ENCODE data around the gene CASP7.

The CASP7 gene

GRCh38 chr10:113665352-113665751, 14.4 kb upstream of the CASP7 start:
- in situ Hi-C loops (cut with HindIII; ENCODE audit: low sequenced_read_pairs): no loop called here
- no peak for DNase-seq (ENCODE audit: low read depth)
- no peak for TF ChIP-seq CTCF (IDR thresholded peaks at IDR 0.05; ENCODE audit: low read depth, low read length, missing control alignments)
- H3K4me3 ChIP-seq (ENCODE audit: low read depth, low read length): no peak overlapping the region

GRCh38 chr10:113665806-113666354, 13.8 kb upstream of the CASP7 start:
- no peak overlapping the region for H3K4me3 ChIP-seq (ENCODE audit: low read depth, low read length)
- peak; percentile 26 for DNase-seq (ENCODE audit: low read depth)
- no peak for TF ChIP-seq CTCF (IDR thresholded peaks at IDR 0.05; ENCODE audit: low read depth, low read length, missing control alignments)
- in situ Hi-C loops (cut with HindIII; ENCODE audit: low sequenced_read_pairs): no loop called here

- TF ChIP-seq CTCF (IDR thresholded peaks at IDR 0.05; ENCODE audit: low read depth, low read length, missing control alignments): no peak
- no peak for DNase-seq (ENCODE audit: low read depth)
- no peak overlapping the region for H3K4me3 ChIP-seq (ENCODE audit: low read depth, low read length)
- in situ Hi-C loops (cut with HindIII; ENCODE audit: low sequenced_read_pairs): no loop called here
Observed at GRCh38 chr10:113666682-113667252, 12.9 kb upstream of the CASP7 start.

GRCh38 chr10:113680190-113681111, 739 bp downstream of the CASP7 start:
- in situ Hi-C loops (cut with HindIII; ENCODE audit: low sequenced_read_pairs): no loop called here
- TF ChIP-seq CTCF (IDR thresholded peaks at IDR 0.05; ENCODE audit: low read depth, low read length, missing control alignments): no peak
- H3K4me3 ChIP-seq (ENCODE audit: low read depth, low read length): peak overlapping the region; percentile 97
- no peak for DNase-seq (ENCODE audit: low read depth)

GRCh38 chr10:113681533-113682470, 2.1 kb downstream of the CASP7 start:
- no peak overlapping the region for H3K4me3 ChIP-seq (ENCODE audit: low read depth, low read length)
- in situ Hi-C loops (cut with HindIII; ENCODE audit: low sequenced_read_pairs): no loop called here
- DNase-seq (ENCODE audit: low read depth): no peak
- TF ChIP-seq CTCF (IDR thresholded peaks at IDR 0.05; ENCODE audit: low read depth, low read length, missing control alignments): no peak

- TF ChIP-seq CTCF (IDR thresholded peaks at IDR 0.05; ENCODE audit: low read depth, low read length, missing control alignments): no peak
- in situ Hi-C loops (cut with HindIII; ENCODE audit: low sequenced_read_pairs): no loop called here
- H3K4me3 ChIP-seq (ENCODE audit: low read depth, low read length): no peak overlapping the region
- DNase-seq (ENCODE audit: low read depth): no peak
Observed at GRCh38 chr10:113683300-113683699, 3.6 kb downstream of the CASP7 start.

All from astrocyte of the cerebellum (primary cell).